ENCODE results near the gene CRIP1.

Gene CRIP1

DNA sequence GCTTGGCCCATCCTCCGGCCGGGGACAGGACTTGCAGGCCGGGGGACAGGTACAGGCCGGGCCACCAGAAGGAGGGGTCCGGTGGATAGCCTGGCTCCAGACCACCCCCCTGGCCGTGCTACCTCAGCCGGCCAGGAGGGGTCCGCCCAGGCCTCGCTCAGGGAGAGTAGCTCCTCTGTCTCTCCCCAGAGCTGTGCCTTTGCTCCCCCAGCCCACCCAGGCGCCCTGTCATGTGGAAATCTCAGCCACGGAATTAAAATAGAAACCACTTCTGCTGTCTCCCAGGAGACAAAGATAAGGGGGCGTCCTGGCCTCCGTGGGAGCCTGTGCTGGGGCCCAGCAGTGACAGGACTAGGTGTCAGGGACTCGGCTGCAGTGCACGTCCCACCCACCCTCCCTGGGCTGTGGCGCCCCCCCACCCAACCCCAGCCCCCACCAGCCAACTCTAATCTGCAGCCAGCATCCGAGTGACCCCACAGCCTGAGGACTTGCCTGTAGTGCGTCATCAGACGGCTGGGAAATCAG lies 15.3 kb upstream of the CRIP1 start:
- no peak for DNase-seq

DNA sequence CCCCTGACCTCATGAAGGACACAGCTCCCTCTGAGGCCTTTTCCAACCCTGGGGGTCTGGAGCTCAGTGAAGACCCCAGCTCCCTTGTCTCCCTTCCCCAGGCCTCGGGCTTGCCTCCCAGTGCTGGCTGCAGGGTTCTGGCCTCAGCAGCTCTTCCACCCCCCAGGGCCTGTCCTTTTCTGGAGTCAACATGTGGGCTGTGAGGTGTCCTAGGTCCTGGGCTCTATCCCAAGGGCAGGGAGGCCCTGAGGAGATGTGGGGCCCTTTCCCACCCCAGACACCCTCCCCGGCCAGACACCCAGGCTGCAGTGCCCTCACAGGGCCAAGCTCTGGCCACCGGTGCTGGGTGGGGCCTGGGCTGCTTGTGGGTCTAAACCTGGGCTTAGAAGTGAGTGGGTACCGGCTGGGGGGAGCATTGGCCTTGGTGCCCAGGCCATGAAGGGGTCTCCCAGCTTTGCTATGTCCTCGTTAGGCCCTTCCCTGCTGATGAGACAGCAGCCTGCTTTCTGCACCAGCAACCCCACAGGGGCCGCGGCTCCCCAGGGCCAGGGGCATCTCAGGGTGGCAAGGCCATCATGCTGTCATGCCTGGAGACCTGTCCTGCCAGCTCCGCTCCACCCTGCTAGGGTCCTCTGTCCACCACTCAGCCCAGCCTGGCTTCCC lies 14.7 kb upstream of the CRIP1 start:
- DNase-seq = no peak

DNA sequence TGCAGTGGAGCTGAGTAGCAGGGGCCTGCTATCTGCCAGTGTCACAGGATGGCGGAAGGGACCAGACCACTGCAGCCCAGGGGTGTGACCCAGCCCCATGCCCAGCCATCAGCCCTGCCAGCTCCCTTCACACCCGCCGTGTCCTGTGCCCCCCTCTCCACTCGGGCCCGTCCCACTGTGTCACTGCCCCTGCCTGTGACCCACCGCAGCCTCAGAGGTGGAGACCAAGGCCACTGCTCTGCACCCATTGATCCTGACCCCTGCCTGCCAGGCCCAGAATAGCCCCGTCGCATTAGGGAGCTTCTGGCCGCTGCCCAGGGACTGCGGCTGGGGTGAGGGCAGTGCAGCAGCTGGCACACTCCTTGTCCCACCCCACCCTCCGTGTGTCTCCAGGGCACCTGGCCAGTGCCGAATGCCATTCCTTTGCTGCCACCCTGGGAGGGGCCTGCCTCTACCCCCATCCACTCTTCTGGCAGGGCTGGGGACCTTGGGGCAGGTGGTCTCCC lies 14.1 kb upstream of the CRIP1 start:
- no peak for DNase-seq

DNA sequence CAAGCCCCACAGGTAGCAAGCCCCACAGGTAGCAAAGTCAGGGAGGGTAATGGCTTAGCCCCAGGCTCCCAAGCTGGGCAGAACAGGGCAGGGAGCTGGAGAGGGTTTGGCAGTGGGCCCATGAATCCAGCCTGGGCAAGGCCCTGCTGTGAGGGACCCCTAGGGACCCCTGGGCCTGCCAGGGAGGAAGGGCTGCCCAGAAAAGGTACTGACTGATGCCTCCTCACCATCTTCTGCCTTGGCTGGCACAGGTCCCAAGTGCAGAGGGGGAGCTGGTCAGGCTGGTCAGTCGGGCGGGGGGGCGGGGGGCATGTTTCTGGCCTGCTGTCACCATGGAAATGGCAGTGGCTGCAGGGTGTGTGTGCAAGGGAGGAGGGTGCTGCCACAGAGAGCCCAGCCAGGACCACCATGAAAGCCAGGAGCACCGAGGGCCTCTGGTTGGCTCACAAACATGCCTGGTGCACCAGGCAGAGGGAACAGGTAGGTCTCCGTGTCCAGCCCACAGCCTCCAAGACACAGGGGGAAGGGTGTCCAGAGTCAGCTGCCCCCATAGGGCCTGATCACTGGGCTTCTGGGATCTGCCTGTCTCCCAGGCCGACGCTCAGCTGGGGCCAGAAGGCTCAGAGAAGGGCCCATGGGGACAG lies 13.5 kb upstream of the CRIP1 start:
- no peak for DNase-seq

- peak; percentile 83 for DNase-seq
These were observed 12.8 kb upstream of the CRIP1 start for GRCh38 chr14:105473677-105474482.

GRCh38 chr14:105474483-105475268 lies 12.0 kb upstream of the CRIP1 start, which contains the start of gene CRIP2:
TSS of gene CRIP2 (plus strand) at chr14:105474821. CDS start at chr14:105474863, 42 bp downstream.
- DNase-seq = peak; percentile 52

DNA sequence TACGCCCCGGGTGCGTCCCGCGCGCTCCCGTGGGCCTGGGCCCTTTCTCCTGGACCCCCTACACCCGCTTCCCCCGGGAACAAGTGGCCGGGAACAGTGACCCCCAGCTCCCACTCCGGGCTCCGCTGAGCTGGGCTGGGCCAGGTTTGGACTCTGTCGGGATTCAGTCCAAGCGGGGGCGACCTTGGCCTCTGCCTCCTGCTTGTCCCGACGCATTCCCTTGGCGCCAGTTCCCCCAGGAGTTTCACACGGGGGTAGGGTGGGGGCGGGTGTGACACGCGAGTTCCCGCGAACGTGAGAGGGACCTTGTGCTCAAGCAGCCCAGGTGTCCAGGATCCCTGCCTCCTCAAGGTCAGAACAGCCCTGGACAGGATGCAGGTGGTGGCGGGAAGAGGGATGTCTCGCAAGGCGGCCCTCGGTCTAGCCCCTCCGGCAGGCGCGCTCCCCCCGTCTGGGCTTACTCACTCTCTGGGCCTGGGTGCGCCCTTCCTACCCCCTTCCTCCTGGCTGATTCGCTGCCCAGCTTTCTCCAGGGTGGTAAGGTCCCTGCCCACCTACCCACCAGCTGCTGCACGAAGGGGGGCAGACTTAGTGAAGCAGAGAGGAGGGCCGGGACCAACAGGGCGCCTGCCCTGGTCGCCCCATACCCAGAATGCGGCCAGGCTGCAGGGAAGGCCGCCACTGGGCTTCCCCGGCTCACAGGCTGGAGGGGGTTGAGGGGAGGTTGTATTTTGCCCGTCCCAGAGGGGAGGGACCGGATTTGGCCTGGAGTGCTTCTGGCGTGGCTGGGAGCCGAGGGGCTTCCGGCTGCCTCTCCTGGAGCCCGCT lies 11.2 kb upstream of the CRIP1 start:
- DNase-seq = no peak

DNA sequence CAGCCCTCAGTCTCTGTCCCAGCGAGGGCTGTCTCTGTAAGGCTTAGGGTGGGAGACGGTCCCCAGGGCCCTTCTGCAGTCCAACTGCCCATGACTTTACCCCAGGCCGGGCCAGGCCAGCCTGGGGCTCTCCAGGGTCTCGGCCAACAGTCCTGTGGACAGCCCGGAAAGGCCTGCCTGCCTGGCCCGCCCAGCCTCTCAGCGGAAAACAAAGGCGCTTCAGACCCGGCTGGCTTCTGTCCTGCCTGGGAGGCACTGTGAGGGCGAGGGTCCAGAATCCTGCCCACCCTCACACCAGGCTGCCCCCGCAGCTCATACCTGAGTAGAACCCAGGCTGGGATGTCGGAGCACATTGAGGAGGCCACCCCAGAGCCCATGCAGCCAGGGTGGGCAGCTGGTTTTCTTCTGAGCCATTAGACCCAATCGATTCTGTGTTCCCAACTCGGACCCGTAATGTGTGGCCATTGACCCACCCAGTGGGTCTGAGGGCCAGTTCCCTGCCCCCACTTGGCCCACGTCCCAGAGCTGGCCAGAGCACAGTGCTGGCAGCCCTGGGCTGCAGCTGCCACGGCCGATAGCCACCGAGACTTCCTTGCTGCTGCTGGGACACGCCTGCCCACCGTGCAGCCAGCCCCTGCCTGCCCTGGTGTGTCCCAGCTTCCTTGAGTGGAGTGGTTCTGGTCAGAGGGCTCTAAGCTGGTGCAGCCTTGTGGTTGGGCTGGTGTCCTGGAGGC lies 10.4 kb upstream of the CRIP1 start:
- DNase-seq = no peak

DNA sequence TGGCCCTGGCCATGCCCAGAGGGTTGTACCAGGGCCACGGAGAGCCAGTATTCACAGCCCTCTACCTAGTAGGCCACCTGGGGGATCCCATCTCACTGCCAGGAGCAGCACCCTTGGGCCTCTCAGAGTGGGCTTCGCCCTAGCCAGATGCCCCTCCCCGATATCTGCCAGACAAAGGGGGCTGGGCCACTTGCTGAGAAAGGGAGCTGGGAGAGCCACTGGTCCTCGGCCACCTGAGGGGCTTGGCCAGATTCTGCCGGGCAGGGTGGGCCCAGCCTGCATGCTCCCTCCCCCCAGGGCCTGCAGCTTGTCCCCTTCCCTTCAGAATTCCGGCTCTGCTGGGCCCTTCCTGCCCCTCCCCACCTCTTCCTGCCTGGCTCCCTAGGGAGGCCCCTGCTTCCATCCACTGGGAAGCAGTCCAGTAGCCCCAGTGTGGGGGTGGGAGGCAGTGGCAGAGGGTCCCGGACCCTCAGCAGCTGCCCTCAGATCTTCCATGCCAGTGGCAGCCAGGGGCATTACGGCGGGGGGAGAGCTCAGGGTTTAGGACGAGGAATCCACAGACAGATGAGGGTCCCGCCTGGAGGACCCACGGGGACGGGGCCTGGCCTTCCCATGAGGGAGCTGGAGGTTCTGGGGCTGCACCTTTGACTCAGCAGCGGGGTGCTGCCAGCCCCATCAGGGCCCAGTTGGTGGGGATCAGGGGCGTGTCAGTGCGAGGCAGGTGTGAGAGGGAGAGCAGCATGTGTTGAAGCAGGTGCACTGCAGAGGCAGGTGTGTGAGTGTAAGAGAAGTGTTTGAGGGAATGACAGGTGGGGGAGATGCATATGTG lies 9.6 kb upstream of the CRIP1 start:
- DNase-seq = no peak

DNA sequence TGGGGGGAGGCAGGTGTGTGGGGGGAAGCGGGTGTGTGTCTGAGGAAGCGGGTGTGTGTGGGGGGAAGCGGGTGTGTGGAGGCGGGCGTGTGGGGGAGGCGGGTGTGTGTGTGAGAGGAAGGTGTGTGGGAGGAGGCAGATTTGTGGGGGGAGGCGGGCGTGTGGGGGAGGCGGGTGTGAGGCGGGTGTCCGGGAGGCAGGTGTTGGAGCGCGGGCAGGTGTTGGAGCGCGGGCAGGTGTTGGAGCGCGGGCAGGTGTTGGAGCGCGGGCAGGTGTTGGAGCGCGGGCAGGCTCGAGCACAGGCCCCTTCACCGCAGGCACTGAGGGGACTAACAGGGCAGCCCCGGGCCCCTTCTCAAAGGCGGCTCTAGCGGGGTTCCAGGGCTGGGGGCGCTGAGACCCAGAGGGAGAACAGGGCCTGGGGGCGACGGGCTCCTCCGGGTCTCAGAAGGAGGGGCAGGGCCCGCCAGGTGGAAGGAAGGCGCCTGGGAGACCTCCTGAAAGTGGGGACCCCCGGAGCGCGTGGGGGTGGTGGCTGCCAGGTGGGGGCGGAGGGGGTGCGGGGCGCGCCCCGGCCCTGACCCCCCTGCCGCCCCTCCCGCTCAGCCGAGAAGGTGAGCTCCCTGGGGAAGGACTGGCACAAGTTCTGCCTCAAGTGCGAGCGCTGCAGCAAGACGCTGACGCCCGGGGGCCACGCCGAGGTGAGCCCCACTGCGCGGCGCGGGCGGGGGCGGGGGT lies 8.9 kb upstream of the CRIP1 start:
- peak; percentile 75 for DNase-seq

DNA sequence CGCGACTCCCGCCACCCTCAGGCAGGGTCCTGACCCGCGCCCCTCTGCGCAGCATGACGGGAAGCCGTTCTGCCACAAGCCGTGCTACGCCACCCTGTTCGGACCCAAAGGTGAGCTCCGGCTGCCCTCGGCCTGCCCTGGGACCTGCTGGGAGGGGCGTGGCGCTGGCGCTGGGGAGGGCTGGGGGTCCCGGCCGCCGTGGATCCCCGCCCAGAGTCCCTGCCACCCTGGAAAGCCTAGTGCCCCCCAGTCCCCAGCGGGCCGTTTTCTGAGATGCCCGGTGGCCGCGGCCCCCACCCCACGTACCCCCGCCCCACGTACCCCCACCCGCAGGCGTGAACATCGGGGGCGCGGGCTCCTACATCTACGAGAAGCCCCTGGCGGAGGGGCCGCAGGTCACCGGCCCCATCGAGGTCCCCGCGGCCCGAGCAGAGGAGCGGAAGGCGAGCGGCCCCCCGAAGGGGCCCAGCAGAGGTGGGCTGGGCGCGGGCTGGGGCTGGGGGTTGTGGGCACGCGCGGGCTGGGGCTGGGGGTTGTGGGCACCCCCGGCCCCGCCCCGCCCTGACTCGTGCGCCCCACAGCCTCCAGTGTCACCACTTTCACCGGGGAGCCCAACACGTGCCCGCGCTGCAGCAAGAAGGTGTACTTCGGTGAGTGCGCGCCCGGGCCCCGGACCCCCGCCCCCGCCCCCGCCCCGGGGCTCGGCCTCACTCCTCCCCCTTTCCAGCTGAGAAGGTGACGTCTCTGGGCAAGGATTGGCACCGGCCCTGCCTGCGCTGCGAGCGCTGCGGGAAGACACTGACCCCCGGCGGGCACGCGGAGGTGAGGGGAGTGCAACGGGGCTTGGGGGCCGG lies 8.1 kb upstream of the CRIP1 start:
- peak; percentile 54 for DNase-seq

DNA sequence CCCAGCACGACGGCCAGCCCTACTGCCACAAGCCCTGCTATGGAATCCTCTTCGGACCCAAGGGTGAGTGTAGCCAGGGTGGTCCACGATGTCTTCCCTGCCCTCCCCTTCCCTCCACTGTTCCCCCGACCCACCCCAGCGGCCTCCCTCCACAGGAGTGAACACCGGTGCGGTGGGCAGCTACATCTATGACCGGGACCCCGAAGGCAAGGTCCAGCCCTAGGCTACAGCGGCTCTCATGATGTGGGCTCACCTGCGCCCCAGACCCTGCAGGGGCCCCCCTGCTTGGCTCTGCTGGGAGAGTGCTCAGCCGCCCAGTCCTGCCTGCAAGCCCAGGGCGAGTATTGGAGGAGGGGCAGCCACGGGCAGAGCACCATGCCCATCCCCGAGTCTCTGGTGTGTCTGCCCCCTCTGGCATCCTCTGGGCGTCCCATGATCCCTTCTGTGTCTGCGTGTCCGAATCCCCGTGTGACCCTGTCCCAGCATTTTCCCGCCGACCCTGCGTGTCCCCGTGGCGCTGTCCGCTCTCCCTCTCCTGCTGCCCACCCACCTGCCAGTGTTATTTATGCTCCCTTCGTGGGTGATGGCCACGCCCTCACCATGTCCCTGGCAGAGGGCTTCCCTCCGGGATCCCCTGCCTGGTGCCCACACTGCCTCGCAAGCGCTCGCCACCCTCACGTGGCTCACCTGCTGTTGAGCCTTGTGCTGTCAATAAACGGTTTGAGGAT lies 7.1 kb upstream of the CRIP1 start:
- no peak for DNase-seq

GRCh38 chr14:105480199-105480746 lies 6.4 kb upstream of the CRIP1 start:
- no peak for DNase-seq

DNA sequence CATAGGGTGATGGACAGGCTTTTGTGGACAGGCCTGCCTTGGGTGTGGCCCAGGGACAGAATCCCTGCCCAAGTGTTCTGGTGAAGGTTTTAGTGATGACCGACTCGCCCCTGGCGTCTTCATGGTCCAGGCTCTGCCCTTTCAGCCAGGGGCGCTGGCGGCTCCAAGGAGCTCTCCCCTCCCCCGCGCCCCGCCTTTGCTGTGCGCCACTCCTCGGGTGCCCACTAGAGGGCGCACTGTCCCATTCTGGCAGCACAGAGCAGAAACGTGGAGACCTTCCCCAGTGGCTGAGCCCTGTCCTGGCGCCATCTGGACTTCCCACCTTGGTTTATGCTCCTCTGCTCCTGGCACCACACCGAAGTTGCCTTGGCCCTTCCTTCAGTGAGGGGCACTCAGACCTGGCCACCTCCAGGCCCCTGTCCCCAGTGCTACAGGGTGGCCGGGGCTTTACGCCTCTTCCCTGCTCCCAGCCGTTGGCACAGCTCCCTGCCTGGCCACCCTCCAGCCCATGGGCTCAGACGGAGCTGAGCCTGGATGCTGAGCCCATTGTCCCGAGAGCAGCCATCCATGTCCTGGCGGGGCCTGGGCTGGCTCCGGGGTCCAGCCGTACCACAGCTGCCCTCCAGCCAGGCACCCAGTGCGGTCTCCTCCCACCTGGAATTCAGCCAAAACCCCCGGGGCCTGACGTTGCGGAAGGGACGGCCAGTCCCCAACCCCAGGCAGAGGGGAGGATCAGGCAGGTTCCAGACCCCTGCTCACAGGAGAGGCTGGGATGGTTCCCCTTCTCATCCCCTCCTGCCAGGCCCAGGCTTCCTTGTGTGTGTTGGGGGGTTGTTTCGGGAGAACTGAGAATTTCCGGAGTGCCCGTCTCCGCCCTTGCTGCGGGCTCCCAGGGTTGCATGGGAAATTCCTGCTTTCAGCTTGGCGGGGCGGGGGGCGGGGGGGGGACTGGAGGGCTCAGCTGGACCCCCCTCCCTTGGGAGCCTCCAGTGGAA lies 5.6 kb upstream of the CRIP1 start:
- peak; percentile 93 for DNase-seq

GRCh38 chr14:105481886-105482457 lies 4.7 kb upstream of the CRIP1 start:
- peak; percentile 94 for DNase-seq
